ENCODE data around the gene BDNF. TPM values are rescaled to one million over a fixed set of nuclear protein-coding genes. Genes with fewer than 3 reads are reported as not detected.

Gene BDNF
- total RNA-seq, 1 experiment from 2014 or later: 6.3 TPM

- no peak overlapping the region for H3K27ac Mint-ChIP-seq (ENCODE audit: low read depth, unreplicated experiment)
- H3K27me3 Mint-ChIP-seq (ENCODE audit: insufficient read depth, unreplicated experiment): no peaks in the 10 kb centered on the region
- no peak for DNase-seq (ENCODE audit: unreplicated experiment)
- no peak overlapping the region for H3K4me3 Mint-ChIP-seq (ENCODE audit: unreplicated experiment)
- no peaks in the 10 kb centered on the region for H3K36me3 Mint-ChIP-seq (ENCODE audit: insufficient read depth, unreplicated experiment)
- no TSS peak for BruUV-seq (replicated peaks)
- TF ChIP-seq CTCF (IDR thresholded peaks at IDR 0.05; ENCODE audit: unreplicated experiment): no peak
- no peaks in the 10 kb centered on the region for H3K4me1 Mint-ChIP-seq (ENCODE audit: insufficient read depth, unreplicated experiment)
- H3K9me3 Mint-ChIP-seq (ENCODE audit: unreplicated experiment): no peaks in the 10 kb centered on the region
- intact Hi-C loops (cut with micrococcal nuclease): no loop called here
- POLR2A ChIA-PET: interaction anchor here (1.6 kb wide), 1 partner anchor 14 kb away, joined by 3 read pairs; no protein-coding TSS in a partner anchor
- CTCF ChIA-PET: interaction anchor here (1.7 kb wide), 1 partner anchor 12 kb away, joined by 7 read pairs; the partner anchor contains the start of gene BDNF
Measured at GRCh38 chr11:27688076-27688475, 12.2 kb downstream of the BDNF start.

- intact Hi-C loops (cut with micrococcal nuclease): no loop called here
- no peak for DNase-seq (ENCODE audit: unreplicated experiment)
- no peaks in the 10 kb centered on the region for H3K27me3 Mint-ChIP-seq (ENCODE audit: insufficient read depth, unreplicated experiment)
- TF ChIP-seq CTCF (IDR thresholded peaks at IDR 0.05; ENCODE audit: unreplicated experiment): no peak
- H3K27ac Mint-ChIP-seq (ENCODE audit: low read depth, unreplicated experiment): no peak overlapping the region
- BruUV-seq (replicated peaks): no TSS peak
- peaks cover 7% of the 10 kb centered on the region for H3K36me3 Mint-ChIP-seq (ENCODE audit: insufficient read depth, unreplicated experiment)
- POLR2A ChIA-PET: no interaction called here
- H3K9me3 Mint-ChIP-seq (ENCODE audit: unreplicated experiment): no peaks in the 10 kb centered on the region
- no peaks in the 10 kb centered on the region for H3K4me1 Mint-ChIP-seq (ENCODE audit: insufficient read depth, unreplicated experiment)
- H3K4me3 Mint-ChIP-seq (ENCODE audit: unreplicated experiment): no peak overlapping the region
- CTCF ChIA-PET: no interaction called here
Measured at GRCh38 chr11:27681664-27682063, 18.6 kb downstream of the BDNF start.

GRCh38 chr11:27679136-27680015 is 20.9 kb downstream of the BDNF start:
- CTCF ChIA-PET: interaction anchor here (0.6 to 0.8 kb wide), 4 partner anchors 34 to 1274 kb away, joined by 3 to 4 read pairs (median 3); no protein-coding TSS in a partner anchor
- H3K4me1 Mint-ChIP-seq (ENCODE audit: insufficient read depth, unreplicated experiment): peaks cover 2% of the 10 kb centered on the region
- no peak overlapping the region for H3K4me3 Mint-ChIP-seq (ENCODE audit: unreplicated experiment)

More at GRCh38 chr11:27679136-27680015, 20.9 kb downstream of the BDNF start:
- H3K27ac Mint-ChIP-seq (ENCODE audit: low read depth, unreplicated experiment): no peak overlapping the region
- intact Hi-C loops (cut with micrococcal nuclease): loop anchor here (10.0 kb wide), 1 partner anchor 175 kb away; the partner anchor contains the start of gene LIN7C
- no peak for TF ChIP-seq CTCF (IDR thresholded peaks at IDR 0.05; ENCODE audit: unreplicated experiment)
- peaks cover 7% of the 10 kb centered on the region for H3K36me3 Mint-ChIP-seq (ENCODE audit: insufficient read depth, unreplicated experiment)
- BruUV-seq (replicated peaks): no TSS peak
- no peaks in the 10 kb centered on the region for H3K27me3 Mint-ChIP-seq (ENCODE audit: insufficient read depth, unreplicated experiment)
- POLR2A ChIA-PET: no interaction called here
- no peak for DNase-seq (ENCODE audit: unreplicated experiment)
- H3K9me3 Mint-ChIP-seq (ENCODE audit: unreplicated experiment): no peaks in the 10 kb centered on the region
